ENCODE measurements around the gene NUDT14.

Gene NUDT14

DNA sequence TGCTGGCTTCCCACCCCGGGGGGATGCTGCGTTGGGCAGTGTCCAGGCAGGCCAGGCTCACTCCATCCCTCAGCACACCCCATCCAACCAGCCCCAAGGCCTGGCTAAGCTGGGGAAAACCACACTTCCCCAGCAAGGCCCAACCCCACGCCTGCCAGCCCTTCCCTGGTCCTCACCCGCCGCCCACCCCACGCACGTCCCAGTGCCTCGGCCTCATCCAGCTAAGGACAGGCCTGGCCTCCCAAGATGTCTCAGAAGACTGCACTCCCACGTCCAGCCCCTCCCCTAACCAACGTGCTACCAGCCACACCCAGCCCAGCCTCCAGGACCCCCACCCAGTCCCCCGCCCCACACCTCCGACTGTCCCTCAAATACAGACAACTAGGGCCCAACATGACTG is 22.3 kb downstream of the NUDT14 start:
- no peak for DNase-seq (ENCODE audit: low read depth)

DNA sequence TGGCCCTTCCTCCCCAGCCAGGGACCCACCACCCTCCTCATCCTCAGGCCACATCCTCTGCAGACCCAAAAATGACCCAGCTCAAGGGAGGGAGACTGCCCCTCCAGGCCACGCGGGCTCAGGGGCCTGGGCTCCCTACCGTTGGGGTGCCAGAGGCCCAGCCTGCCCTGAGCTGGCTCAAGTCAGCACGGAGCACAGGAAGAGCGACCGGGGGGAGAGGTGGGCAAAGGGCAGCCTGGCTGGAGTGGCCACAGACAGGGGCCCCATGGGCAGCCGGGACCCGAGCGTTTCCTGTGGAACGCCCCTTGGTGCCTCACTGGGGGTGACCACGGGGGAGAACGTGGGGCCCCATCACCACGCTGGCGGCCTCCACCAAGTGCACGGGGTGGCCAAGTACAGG is 23.2 kb downstream of the NUDT14 start:
- DNase-seq (ENCODE audit: low read depth): no peak

DNA sequence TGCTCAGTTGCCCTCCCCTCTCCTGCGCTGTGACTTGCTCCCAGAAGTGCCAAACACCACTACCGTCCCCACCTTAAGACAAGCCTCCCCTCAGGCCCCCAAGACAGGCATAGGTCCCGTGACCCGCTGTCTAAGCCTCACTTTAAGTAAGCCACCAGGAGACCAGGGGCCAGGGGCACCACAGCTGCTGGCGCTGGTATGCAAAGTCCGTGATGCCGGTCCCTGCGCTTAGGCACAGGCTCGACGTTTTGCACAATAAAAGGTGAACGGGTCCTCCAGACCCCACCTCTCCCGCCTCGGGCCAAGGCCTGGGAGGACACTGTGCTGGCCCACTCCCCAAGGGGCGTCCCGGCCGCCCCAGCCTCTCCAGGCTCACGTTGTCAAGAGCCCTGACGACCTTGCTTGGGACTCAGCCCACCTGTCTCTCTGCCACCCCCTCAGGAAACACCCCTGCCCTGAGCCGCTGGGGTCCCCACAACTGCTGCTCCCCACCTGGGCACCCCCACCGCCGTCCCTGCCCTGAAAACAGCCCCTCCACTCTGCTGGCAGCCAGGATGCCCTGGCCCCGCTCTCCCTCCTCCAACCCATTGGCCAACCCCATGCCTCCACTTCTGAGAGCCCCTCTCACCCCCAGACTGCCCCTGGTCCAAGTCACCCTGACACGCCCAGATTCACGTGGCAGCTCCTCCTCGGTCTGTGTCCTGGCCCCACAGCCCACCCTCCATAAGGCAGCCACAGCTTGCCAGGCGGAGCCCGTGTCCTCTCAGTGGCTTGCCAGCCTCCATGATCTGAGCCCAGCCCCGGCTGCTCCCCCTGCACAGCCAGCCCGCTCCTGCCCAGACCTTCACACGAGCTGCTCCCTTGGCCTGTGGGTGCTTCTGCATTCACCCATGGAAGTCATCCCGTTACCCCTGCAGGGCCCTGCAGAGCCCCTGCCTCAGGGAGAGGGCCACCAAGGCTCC is 24.4 kb downstream of the NUDT14 start:
- no peak for DNase-seq (ENCODE audit: low read depth)

DNA sequence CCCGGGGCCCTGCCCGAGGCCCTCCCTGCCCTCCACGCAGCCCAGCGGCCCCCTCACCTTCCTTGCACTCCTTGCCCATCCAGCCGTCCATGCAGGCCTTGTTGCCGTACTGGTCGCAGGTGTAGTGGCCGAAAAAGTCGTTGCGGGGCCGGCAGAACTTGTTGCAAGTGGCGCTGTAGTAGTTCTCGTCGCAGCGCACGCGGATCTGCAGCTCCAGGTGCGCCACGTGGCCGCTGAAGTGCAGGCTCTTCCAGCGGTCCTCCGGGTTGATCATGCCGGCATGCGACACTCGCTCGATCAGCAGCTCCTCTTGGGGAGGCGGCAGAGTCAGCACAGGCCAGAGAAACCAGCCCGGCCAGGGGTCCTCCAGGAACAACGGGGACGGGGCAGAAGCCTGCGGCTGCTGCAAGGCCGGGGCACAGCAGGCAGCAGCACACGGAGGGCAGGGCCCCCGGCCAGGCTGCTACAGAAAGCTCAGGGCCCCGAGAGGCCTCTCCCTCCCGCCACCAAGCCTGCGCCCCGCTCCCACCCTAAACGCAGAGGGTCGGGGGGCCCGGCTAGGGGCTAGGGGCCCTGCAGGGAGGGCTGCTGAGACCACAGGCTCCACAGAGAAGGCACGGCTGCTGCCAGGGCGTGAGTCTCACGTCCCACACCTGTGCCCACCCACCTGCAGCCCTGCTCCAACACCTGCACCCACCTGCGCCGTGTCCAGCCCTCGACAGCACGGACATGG is 25.3 kb downstream of the NUDT14 start:
- DNase-seq (ENCODE audit: low read depth): no peak

DNA sequence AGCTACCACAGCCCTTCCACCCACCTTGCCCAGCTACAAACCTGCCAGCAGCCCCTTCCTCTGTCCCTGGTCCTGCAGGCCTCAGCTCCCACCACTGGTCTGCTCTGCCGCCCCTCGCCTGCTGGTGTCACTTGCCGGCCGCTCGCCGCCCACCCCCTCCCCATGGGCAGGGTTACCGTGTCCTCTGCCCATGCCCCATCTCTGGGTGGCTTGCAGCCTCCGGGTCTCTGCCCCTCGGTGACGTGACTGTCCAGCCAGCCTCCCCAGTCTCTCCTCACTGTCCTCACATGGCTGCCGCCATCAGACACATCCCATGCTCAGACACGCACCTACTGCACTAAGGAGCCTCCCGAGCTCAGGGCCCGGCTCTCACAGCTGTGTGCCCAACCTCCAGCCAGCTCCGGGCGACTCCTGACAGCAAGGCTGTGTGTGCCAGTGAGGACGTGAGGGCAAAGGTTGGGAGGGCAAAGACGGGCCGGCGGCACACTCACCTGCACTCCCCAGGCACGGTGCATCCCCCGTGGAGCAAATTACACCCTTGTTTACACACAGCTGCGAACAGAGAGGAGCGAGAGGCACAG is 26.0 kb downstream of the NUDT14 start:
- no peak for DNase-seq (ENCODE audit: low read depth)

DNA sequence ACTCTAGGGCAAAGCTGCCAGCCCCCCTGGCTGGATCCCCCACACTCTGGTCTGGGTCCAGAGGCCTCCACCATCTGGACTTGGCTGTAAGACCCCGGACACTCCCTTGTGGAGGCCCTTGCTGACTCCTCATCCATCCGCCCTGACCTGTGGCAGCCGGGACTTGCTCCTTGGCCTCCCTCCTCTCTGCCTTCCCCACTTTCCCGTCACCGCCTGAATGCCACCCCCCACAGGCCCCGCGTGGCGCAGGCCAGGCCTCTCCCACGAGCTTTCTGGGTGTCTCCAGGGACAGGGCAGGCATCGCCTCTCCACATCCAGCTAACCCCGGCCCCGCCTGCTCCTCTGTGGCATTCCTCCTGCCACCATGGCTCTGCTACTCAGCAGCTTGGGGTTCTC is 26.6 kb downstream of the NUDT14 start:
- no peak for DNase-seq (ENCODE audit: low read depth)

DNA sequence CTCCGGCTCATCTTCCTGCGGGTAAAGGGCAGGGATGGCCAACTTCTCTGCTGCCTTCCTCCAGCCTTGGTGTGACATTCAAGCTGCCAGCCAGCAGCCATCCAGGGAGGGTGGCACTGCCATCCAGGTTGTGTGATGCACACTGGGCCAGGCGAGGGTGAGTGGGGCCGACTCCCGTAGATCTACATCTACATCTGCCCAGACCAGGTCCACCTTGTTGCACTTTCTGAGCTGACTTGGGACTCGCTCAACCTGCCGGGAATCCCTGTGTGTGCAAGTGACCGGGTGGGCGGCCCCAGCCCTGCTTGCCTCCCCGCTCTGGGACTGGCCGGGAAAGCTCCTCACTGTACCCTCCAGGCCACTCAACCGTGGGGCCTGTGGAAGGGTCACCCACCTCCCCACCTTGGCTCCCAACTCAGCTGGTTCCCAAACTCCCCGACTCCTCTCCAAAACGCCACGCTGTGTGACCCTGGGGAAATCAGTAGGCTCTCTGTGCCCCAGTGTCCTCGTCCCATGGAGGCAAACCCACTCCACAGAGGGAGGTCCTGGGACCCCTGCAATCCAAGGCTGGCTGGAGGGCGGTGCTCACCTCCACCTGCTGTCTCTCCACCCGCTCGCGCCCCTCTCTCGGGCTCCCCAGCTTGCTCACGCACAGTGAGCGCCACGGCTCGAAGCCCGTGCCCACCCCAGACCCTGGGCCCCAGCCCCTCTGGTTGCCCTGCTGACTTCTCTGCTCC is 27.2 kb downstream of the NUDT14 start:
- no peak for DNase-seq (ENCODE audit: low read depth)

DNA sequence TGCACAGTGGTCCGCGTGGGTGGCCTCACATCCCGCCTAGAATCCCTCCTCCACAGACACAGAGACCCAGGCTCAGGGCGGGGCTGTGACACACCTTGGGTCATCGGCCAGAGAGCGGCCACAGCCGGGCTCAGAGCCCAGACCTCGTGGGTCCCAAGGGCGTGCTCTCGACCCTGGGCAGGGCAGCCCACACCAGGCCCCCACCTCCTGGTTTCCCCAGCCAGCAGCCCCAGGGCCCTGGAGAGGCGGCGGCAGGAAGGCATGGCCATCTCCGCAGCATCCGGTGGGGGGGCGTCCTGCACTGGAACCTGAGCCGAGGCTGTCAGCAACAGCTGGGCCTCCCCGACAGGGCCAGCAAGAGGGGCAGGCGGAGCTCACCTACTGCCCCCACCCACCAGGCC is 27.8 kb downstream of the NUDT14 start:
- no peak for DNase-seq (ENCODE audit: low read depth)

DNA sequence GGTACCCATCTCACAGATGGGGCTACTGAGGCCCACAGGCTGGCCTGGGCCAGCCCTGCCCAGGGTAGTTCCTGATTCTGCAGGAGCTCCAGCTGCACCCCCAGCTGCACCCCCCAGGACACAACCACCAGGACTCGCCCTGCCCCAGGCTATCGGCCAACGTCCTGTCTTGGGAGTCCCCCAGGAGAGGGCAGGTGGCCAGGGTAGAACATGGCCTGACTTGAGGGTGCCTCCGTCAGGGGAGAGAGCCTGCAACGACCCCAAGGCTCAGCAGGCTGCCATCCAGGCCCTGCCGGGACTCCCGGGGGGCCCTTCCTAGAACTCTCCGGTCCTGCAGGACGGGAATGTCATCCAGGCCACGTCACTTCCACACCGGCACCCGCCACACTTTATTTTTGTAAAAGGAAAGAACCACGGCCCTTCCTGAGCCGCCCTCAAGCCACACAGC is 28.3 kb downstream of the NUDT14 start:
- DNase-seq (ENCODE audit: low read depth): no peak

DNA sequence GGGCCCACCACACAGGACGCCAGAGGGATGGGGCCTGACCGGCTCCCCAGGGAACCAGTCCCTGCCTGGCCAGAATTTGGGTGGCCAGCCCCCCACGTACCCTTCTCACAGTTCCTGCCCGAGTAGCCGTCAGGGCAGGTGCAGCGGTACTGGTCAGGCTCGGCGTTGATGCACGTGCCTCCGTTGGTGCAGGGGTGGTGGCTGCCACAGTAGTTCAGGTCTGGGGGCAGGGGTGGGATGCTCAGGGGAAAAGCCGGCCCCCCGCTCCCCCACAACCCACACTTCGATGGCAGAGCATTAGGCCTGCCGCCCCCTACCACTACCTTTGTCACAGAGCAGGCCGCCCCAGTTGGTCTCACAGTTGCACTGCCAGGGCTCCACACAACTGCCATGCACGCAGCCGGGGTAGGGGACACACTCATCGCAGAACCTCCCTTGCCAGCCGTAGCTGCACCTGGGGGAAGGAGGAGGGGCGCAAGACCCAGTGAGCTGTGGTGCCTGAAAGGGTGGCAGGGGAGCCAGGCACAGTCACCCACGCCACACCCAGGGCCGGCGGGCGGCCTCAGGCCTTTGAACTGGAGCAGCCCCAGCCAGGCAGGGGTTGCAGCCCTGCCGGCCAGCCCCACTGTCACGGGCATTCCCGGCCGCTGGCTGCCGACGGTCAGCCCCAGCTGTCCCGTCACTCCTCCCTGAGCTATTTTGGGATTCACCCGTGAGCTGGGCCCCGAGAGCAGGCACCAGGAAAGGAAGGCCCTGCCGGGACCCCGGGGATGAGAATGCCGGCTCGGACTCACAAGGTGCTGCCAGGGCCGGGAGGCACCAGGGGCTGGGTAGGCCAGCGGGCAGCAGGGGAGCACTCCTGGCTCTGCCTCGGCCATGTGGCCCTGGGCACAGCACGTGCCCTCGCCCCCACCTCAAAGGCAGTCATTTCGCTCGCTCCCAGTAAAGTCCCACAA is 29.0 kb downstream of the NUDT14 start:
- DNase-seq (ENCODE audit: low read depth): no peak

DNA sequence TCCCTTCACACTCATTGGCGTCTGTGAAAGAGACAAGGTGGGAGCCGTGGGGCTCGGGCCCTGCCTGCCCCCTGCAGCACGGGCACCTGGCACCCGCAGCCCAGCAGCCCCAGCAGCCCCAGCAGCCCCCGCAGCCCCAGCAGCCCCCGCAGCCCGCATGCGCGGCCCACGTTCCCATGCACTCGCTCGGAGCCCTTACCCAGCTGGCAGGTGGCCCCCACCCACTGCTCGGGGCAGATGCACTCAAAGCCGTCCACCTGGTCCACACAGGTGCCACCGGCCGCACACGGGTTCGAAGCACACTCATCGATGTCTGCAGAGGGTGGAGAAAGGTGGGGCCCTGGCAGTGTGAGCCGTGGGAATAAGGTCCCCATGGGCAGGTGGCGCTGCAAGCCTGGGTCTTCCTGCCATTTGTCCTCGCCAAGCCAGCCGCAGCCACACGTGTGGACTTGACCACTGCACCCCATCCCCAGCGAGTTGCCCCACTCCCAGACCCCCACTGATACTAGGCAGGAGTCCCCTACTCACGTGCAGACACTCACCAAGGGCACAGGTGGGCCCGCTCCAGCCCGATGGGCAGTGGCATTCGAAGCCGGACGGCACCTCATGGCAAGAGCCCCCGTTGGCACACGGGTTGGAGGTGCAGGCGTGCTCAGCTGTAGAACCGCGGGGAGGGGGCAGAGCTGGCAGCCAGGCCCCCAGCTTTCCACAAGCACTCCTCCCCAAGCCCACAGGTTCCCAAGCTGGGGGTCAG is 29.9 kb downstream of the NUDT14 start:
- DNase-seq (ENCODE audit: low read depth): no peak

DNA sequence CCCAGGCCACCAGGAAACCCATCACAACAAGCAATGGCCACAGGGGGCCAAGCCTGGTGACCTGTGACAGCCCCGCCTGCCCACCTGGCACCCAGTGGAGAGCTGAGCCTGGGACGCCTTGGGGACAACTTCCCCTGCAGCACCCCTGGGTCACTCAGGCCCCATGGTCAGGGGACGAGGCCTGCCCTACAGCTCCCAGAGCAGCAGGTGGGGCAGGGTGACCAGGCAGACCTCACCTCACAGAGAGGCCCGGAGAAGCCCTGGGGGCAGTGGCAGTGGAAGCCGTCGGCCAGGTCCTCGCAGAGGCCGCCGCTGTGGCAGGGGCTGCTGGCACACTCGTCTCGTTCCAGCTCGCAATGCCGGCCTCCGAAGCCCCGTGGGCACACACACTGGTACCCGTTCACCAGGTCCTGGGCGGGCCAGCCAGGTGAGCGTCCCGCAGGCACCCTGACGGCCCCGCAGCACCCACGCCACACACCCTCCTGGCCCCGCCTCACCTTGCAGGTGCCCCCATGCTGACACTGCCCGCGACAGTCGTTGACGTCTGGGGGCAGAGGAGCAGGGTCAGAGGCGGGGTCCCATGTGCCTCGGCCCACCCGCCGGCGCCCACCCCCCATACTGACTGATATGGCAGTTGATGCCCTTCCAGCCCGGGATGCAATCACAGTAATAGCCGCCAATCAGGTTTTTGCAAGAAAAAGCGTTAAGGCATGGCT is 30.6 kb downstream of the NUDT14 start:
- DNase-seq (ENCODE audit: low read depth): no peak

DNA sequence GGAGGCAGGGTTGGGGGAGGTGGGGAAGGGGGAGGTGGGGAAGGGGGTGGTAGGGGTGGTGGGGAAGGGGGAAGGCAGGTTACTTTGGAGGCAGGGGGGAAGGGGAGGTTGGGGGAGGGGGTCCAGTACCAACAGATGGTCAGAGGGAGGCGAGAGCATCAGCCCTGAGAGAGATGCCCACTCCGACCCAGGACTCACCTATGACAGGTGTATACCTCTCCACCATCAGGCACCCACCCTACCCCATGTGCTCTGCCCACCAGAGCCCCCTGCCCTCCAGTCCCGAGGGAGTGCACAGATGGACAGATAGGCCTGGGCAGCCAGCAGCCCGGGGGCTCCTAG is 31.1 kb downstream of the NUDT14 start:
- DNase-seq (ENCODE audit: low read depth): no peak

DNA sequence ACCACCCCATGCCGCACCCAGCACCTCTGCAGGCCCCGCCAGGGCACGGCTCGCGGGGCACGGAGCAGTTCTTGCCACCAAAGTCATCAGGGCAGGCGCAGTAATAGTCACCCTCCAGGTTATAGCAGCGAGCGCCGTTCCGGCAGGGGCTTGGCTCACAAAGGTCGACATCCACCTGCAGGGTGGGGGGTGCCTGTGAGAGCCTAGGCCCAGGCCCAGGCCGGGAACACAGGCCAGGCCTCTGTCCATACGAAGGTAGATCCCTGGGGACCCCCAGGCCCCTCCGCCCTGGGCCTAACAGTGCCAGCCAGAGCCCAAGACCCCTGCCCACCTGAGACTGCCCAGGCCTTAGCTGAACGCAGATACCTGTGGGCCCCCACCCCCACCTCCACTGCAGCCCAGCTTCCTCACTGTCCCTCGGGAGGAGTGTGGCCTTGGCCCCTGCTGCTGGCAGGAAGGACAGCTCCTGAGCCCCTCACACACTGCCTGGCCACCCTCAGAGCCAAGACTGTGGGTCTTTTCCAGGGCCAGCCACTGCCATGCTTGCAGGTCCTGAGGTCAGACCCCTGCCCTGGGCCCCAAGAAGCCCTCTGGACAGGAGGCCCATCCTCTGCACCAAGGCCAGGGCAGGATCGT is 31.8 kb downstream of the NUDT14 start:
- no peak for DNase-seq (ENCODE audit: low read depth)

DNA sequence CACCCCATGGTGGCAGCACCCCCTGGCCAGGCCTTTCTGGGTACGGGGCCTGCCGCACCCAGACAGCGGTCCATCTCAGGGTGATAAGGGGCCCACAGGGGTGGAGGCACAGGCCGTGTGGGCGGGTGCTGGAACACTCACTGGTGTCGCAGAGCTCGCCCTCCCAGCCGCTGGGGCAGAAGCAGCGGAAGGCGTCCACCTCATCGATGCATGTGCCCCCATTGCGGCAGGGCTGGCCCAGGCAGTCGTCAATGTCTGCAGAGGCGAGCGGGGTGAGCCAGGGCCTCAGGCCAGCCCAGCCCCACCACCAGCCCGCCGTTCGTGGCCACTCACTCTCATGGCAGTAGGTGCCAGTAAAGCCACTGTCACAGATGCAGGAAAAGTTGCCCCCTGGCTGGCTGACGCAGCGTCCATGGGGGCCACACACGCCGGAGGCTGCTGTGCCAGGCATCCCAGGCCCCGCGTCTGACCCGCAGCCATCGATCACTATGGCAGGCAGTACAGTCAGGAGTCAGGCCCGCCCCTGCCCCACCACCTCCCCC is 32.4 kb downstream of the NUDT14 start:
- DNase-seq (ENCODE audit: low read depth): no peak

DNA sequence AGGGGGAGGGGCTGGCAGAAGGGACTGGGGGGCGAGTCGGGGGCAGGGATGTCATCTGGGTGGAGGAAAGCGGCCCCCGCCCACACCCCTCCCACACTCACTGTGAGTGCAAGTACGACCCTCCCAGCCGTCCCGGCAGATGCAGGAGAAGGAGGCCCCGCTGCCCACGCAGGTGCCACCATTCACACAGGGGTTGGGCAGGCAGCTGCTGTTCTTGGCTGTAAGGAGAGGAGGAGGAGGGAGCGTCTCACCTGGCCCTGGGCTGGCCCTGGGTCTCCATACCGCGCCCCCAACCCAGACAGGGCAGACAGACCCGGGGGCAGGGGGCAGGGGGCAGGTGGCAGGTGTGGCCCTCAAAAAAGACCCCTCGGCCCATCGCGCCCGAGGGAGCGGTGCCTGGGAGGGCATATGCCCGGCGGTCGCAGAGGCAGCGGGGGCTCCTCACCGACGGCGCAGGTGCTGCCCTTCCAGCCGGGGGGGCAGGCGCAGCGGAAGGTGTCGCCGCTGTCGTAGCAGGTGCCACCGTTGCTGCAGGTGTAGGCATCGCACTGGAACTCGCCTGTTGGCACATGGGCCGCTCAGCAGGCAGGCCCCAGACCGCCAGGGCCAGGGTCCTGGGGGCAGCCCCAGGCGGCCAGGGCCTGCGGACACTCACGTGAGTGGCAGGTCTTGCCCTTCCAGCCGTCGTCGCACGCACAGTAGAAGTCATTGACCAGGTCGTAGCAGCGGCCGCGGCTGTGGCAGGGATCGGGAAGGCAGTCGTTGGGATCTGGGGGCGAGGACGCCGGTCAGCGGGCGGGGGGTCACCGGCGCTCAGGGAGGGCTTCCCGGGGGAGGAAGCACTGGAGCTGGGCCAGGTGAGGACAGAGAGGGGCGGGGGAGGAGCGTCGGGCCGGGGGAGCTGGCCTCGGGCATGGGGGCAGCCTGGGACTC is 33.2 kb downstream of the NUDT14 start:
- DNase-seq (ENCODE audit: low read depth): no peak

DNA sequence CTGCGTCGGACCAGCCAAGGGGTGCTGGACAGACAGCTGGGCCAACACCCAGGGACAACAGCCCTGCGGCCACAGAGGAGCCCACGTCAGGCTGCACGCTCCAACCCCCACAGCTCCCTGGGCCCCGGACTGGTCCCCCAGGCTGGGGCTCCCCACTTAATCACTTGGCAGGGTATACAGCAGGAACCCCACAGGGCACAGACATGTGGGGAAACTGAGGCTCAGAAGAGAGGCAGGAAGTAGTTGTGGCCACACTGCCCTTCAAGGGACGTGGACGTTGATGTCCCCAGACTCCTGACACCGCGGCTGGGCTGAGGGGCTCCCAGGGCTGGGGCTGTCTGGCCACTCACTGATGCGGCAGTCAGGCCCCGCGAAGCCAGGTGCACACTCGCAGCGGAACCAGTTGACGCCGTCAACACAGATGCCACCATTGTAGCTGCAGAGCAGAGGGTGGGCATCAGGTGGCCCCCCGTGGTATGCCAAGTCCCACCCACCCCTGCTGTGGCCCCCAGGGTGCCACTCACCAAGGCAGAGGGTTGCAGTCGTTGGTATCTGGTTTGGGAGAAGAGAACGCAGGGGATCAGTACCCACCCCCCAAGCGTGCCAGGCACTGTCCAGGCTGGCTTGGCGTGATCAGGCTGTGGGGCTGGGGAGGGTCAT is 34.0 kb downstream of the NUDT14 start:
- DNase-seq (ENCODE audit: low read depth): no peak

Measured in activated T-cell treated with anti-CD3 and anti-CD28 coated beads for 48 hours (primary cell).